Heart left ventricle (tissue), 16 donors: ENCODE results near the gene DBR1. TPM values are rescaled to one million over a fixed set of nuclear protein-coding genes. Genes with fewer than 3 reads are reported as not detected.

Experiments used
- ATAC-seq, 4 donors: fragments of 200-7000 bp; cut with Tn5 transposase; one replicate each; pipeline ENCODE4 v1.9.1; 2020 to 2022; ENCODE audit warnings: moderate library complexity in 4 of 4, mild to moderate bottlenecking in 3 of 4, moderate number of reproducible peaks in 1 of 4
- DNase-seq, 5 donors: peaks; one replicate each; pipeline ENCODE4 v3.0.0-alpha.2; 2020
- H3K27ac ChIP-seq, 12 donors: fragments of 200-600 bp; sonication (generic) in 4 of 12; one replicate each; pipeline versions ENCODE4 v1.5.0 to v1.8.0; 2016 to 2022; ENCODE audit warnings: mild to moderate bottlenecking in 2 of 12
- H3K27me3 ChIP-seq, 9 donors: fragments of 200-600 bp; sonication (generic) in 2 of 9; one replicate each; pipeline versions ENCODE4 v1.5.1 to v1.8.0; 2016 to 2022; ENCODE audit warnings: mild to moderate bottlenecking in 3 of 9
- H3K36me3 ChIP-seq, 9 donors: fragments of 200-600 bp; sonication (generic) in 2 of 9; one replicate each; pipeline versions ENCODE4 v1.5.0 to v1.8.0; 2018 to 2022; ENCODE audit warnings: mild to moderate bottlenecking in 2 of 9
- H3K4me1 ChIP-seq, 12 donors: fragments of 200-600 bp; sonication (generic) in 4 of 12; one replicate each; pipeline versions ENCODE4 v1.5.0 to v1.8.0; 2016 to 2022; ENCODE audit warnings: mild to moderate bottlenecking in 3 of 12
- H3K4me3 ChIP-seq, 12 donors: fragments of 200-600 bp; sonication (generic) in 4 of 12; one replicate each; pipeline versions ENCODE4 v1.5.0 to v1.8.0; 2017 to 2022; ENCODE audit warnings: mild to moderate bottlenecking in 9 of 12, moderate library complexity in 4 of 12
- H3K9me3 ChIP-seq, 12 donors: fragments of 200-600 bp; sonication (generic) in 4 of 12; one replicate each; pipeline versions ENCODE4 v1.5.0 to v1.8.0; 2016 to 2022; ENCODE audit warnings: mild to moderate bottlenecking in 1 of 12
- POLR2A ChIP-seq, 2 donors: fragments of 450-650 bp; IDR thresholded peaks; one replicate each; pipeline ENCODE4 v1.6.1; 2017; ENCODE audit warnings: antibody characterized with exemption in 2 of 2, mild to moderate bottlenecking in 2 of 2, moderate library complexity in 2 of 2
- WGBS, 4 donors: extraction: QIAGEN DNeasy Blood & Tissue Kit in 2 of 4; methylation state at CpG; one replicate each; pipeline versions ENCODE4 v1.1.5 to v1.1.7; 2013 to 2018; 5-methylcytosine and 5-hydroxymethylcytosine counted together
- intact Hi-C, 10 donors: fragments of 100-400 bp; cut with DNase I; formaldehyde crosslinking; loops; one replicate each; pipeline versions ENCODE4 v1.11.1 to v1.14.2; 2022
- polyA plus RNA-seq, 2 donors: library from polyadenylated mRNA; stranded (reverse); fragments of 200-250 nt; gene quantifications; one replicate each; pipeline ENCODE4 v1.2.3, GENCODE V29; 2013
- total RNA-seq, 9 donors: library from RNA; depleted of rRNA in 2 of 9; stranded (reverse); fragments of >200 nt in 2 of 9; fragmentation: NEBNext Ultra II Directional in 3 of 9; extraction: Animal tissue kit (Norgen Biotek cat#: 25700) in 3 of 9; gene quantifications; one replicate each; pipeline versions ENCODE4 v1.1.0 to v1.2.4, GENCODE V29; 2016 to 2023
- TF ChIP-seq, protein P1 (sequence below), 12 donors: fragments of 200-600 bp; sonication (generic) in 4 of 12; IDR thresholded peaks; one replicate each; pipeline versions ENCODE4 v1.5.0 to v1.8.0; 2018 to 2022; ENCODE audit warnings: antibody characterized with exemption in 12 of 12, mild to moderate bottlenecking in 5 of 12
- donor health status: ischemic (EF 13 %, LVEDD 7.1; RV severe dilation, severe dysfunction).
- donor health status: healthy with polysubstance abuse.
- donor health status: DM: no; HTN: yes; CAD: no.
- donor health status: DM: no; HTN: no; CAD: no.
- donor health status: ischemic (EF 25% LVEDD 6.9; RV normal size, moderate dysfunction).
- donor health status: ischemic (EF 25% LVEDD 5.7; RV mildly dilated, moderate dysfunction).
- donor health status: healthy.
- donor health status: DM: yes; HTN: yes; CAD: no.
- donor health status: ischemic (EF 35%, LVEDD 5.7; RV mildly dilated, moderate dysfunction).
- donor health status: nonischemic (EF 11% LVEDD 7.7; RV severe dilation, severe dysfunction).
- donor health status: DM: yes; HTN: yes; CAD: no.
- donor health status: PGD.
- donor health status: ischemic (EF 29% LVEDD 5.4; RV normal size, mild dysfunction).
- donor health status: nonischemic (EF 23%, LVEDD 6.1; RV moderate dilation, normal function).

DBR1 gene
- total and polyA plus RNA-seq, 11 donors: 3.2 to 11.0 (median 7.9) TPM

GRCh38 chr3:138139691-138140090 is 35.0 kb downstream of the DBR1 start:
- WGBS, 4 donors: 34 to 78% (median 38%) methylated on average over 2 of the region's 2 CpGs
- DNase-seq (no peak), ATAC-seq (no peak)
- Histone ChIP-seq H3K4me3 (no peak overlapping the region), H3K27me3 (no peaks in the 10 kb centered on the region), H3K4me1 (peaks cover 0 to 33% (median 0%) of the 10 kb centered on the region in 12 donors), H3K36me3 (no peaks in the 10 kb centered on the region), H3K27ac (peak overlapping the region in 1 of 12 donors; percentile 61), H3K9me3 (peaks cover 0 to 13% (median 2%) of the 10 kb centered on the region in 12 donors)
- intact Hi-C loops: no loop called here
- TF ChIP-seq POLR2A (IDR thresholded peaks at IDR 0.05): no peak
- TF ChIP-seq, protein P1, sequence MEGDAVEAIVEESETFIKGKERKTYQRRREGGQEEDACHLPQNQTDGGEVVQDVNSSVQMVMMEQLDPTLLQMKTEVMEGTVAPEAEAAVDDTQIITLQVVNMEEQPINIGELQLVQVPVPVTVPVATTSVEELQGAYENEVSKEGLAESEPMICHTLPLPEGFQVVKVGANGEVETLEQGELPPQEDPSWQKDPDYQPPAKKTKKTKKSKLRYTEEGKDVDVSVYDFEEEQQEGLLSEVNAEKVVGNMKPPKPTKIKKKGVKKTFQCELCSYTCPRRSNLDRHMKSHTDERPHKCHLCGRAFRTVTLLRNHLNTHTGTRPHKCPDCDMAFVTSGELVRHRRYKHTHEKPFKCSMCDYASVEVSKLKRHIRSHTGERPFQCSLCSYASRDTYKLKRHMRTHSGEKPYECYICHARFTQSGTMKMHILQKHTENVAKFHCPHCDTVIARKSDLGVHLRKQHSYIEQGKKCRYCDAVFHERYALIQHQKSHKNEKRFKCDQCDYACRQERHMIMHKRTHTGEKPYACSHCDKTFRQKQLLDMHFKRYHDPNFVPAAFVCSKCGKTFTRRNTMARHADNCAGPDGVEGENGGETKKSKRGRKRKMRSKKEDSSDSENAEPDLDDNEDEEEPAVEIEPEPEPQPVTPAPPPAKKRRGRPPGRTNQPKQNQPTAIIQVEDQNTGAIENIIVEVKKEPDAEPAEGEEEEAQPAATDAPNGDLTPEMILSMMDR (IDR thresholded peaks at IDR 0.05): no peak

- ATAC-seq (no peak), DNase-seq (no peak)
- Histone ChIP-seq H3K9me3 (no peaks in the 10 kb centered on the region), H3K27ac (peak overlapping the region in 1 of 12 donors; percentile 82), H3K36me3 (no peaks in the 10 kb centered on the region), H3K4me3 (no peak overlapping the region), H3K4me1 (peaks cover 0 to 40% (median 0%) of the 10 kb centered on the region in 12 donors), H3K27me3 (no peaks in the 10 kb centered on the region)
- 66 to 76% (median 71%) methylated on average over 2 of the region's 2 CpGs for WGBS, 4 donors
- intact Hi-C loops: no loop called here
- TF ChIP-seq, protein P1 (IDR thresholded peaks at IDR 0.05): no peak
- no peak for TF ChIP-seq POLR2A (IDR thresholded peaks at IDR 0.05)
Observed at GRCh38 chr3:138137861-138138260, 36.9 kb downstream of the DBR1 start.

- WGBS, 4 donors: 62 to 79% (median 75%) methylated on average over 3 of the region's 3 CpGs
- H3K27ac ChIP-seq: peak overlapping the region in 1 of 12 donors; percentile 82
- ATAC-seq (no peak), DNase-seq (no peak)
- peaks cover 0 to 40% (median 0%) of the 10 kb centered on the region in 12 donors for H3K4me1 ChIP-seq
- TF ChIP-seq, protein P1 (IDR thresholded peaks at IDR 0.05): no peak
- TF ChIP-seq POLR2A (IDR thresholded peaks at IDR 0.05): no peak
- H3K4me3 ChIP-seq: no peak overlapping the region
- H3K9me3 ChIP-seq: no peaks in the 10 kb centered on the region
- intact Hi-C loops: no loop called here
- H3K36me3 ChIP-seq: no peaks in the 10 kb centered on the region
- no peaks in the 10 kb centered on the region for H3K27me3 ChIP-seq
Observed at GRCh38 chr3:138136201-138136600, 38.5 kb downstream of the DBR1 start.

GRCh38 chr3:138135833-138136194 is 38.9 kb downstream of the DBR1 start:
- no peaks in the 10 kb centered on the region for H3K36me3 ChIP-seq
- peaks cover 0 to 40% (median 0%) of the 10 kb centered on the region in 12 donors for H3K4me1 ChIP-seq
- intact Hi-C loops: no loop called here
- ATAC-seq (no peak), DNase-seq (no peak)
- TF ChIP-seq POLR2A (IDR thresholded peaks at IDR 0.05): no peak
- TF ChIP-seq, protein P1 (IDR thresholded peaks at IDR 0.05): no peak
- 55 to 70% (median 56%) methylated on average over 2 of the region's 2 CpGs for WGBS, 4 donors
- no peaks in the 10 kb centered on the region for H3K9me3 ChIP-seq
- H3K27ac ChIP-seq: peak overlapping the region in 1 of 12 donors; percentile 82
- H3K27me3 ChIP-seq: no peaks in the 10 kb centered on the region
- H3K4me3 ChIP-seq: no peak overlapping the region
